ENCODE results near the gene SLC17A9. TPM values are rescaled to one million over a fixed set of nuclear protein-coding genes. Genes with fewer than 3 reads are reported as not detected.

Gene SLC17A9
- polyA plus RNA-seq, 1 donor, result 1.7 TPM

GRCh38 chr20:63005862-63006539 lies 53.5 kb downstream of the SLC17A9 start:
- DNase-seq, result no peak

GRCh38 chr20:63006540-63007359 lies 54.2 kb downstream of the SLC17A9 start, which contains the start of gene BHLHE23:
Gene BHLHE23, minus strand, starts transcription at chr20:63006964. Its CDS starts 190 bp downstream, at chr20:63006774.
- peak; percentile 46 for DNase-seq

DNA sequence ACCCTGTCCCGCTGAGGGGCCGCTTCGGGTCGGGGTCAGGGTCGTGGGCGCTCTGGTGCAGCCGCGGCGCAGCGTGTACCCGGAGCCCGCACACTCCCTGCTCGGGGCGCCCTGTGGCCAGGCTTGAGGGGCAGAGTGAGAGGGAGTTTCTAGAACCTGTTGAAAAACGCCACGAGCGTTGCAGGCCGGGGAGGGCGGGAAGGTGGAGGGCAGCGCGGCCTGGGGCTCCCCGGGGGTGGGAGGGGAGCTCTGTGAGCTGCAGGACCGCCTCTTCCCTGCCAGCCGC lies 54.8 kb downstream of the SLC17A9 start:
- DNase-seq, result no peak

- DNase-seq, result no peak
These were observed 55.4 kb downstream of the SLC17A9 start for GRCh38 chr20:63007646-63008488.

DNA sequence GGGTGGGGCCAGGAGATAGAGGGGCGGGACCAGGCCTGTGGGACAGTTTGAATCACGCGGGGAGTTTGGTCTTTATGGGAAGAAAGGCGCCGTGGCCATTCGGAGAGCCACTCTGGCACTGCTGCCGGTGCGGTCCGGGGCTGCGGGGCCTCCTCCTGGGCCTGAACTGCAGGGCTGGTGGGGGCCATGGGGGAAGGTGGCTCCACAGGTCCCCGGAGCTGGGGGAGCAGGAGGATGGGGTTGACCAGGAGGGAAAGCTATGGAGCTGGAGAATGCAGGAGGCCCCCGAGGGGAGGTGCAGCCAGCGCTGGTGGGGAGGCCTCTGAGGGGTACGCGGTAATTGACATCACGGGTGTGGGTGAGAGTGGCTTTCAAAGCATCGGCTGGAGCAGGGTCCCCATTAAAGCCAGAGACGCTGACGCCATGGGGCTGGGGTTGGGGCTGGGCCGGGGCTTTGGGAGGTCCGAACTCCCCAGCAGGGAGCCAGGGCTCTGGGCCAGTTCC lies 56.1 kb downstream of the SLC17A9 start:
- DNase-seq, result no peak

- peak; percentile 70 for DNase-seq
These were observed 56.8 kb downstream of the SLC17A9 start for GRCh38 chr20:63009045-63009961.

DNA sequence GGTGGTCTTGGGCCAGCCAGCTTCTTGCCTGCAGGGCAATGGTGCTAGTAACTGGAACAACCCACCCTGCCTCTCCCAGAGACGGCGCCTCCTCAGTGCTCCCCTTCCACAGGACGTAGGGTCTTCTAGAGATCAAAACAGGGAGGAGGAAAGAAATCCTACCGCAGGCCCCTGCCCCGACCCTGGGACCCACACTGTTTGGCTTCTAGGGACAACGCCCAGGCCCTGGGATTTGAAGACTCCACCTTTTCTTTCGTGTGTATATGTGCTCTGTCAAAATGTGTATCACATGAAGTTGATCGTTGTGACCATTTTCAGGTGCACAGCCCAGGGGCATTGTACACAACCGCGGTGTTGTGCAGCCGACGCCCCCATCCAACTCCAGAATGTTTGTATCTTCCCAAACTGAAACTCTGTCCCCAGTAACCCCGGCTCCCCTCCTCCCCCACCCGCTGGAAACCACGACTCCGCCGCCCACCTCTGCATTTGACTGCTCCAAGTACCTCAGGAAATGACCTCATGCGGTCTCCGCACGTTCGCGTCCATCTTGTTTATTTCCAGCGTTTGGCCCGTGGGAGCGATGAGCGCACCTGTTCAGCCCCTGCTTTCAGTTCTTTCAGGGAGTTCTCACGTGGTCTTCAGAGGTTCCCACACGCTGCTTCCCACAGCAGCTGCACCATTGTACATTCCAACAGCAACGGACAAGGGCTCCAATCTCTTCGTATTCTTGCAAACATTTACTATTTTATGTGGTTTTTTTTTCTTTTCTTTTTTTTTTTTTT lies 57.7 kb downstream of the SLC17A9 start:
- no peak for DNase-seq

- no peak for DNase-seq
These were observed 59.3 kb downstream of the SLC17A9 start for GRCh38 chr20:63011798-63012197.

- no peak for DNase-seq
These were observed 60.7 kb downstream of the SLC17A9 start for GRCh38 chr20:63013207-63013606.

DNA sequence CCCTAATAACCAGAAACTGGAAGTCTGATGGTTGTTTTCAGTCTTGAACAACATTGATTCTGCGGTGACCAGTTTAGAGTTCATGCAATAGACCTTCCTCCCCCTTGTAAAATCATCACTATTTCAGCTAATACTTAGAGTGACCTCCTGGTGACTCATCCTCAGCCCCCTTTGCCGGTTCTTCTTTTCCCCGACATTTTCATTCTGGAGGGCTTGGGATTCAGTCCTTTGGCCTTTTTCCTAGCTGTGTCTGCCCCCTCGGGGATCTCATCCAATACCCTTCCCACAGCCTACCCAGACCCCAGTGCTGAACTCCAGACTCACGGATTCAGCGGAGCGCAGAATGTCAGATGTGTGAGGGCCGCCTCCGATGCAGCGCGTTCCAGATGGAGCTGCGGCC lies 61.8 kb downstream of the SLC17A9 start:
- no peak for DNase-seq

- no peak for DNase-seq
These were observed 62.2 kb downstream of the SLC17A9 start for GRCh38 chr20:63014710-63015109.

DNA sequence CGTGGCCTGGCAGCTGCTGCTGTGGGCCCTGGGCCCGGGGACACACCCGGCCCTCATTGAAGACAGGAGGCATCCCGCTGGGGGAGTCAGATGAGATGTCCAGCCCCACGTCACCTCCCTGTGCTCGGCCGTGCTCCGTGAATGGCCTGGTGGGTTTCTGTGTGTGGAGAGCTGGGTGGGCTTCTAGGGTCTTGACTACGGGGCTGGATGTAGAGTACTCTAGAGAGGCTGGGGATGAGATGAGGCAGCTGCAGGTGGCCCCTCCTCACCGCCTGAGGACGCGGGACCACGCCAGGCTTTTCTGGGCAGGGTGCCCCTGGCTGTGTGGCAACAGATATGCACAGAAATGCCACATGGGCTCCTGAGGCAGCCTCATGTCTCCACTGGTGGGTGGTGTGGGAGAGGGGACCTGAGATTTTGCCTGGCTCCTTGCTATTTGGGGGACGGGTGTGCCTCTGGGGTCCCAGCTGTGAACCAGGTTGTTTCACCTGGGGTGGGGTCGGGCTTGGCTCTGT lies 62.7 kb downstream of the SLC17A9 start:
- DNase-seq, result no peak

DNA sequence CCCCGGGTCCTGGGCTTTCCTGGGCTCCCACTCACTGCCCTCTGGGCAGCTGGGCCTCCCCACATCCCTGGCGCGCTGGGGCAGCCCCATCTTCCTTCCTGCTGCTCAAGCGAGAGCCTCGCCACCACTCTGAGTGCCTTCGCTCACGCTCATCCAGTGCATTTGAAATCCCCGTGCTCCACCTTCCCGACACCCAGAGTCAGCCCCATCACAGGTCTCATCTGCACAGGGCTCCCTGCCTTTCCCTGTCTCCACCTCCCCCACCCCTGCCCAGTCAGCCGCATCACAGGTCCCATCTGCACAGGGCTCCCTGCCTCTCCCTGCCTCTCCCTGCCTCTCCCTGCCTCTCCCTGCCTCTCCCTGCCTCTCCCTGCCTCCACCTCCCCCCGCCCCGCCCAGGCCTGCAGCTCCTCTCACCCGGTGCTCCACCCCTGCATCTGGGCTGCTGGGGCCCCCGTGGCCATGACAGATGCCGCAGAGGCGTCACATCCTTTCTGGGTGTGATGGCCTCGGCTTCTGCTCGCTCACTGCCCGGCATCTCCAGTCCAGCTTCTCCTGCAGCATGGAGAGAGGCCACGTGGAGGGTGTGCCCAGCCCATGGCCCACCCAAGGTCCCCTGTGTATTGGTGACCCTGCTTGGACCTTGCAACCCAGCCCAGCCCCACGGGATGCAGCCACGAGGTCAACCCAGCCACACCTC lies 63.3 kb downstream of the SLC17A9 start:
- no peak for DNase-seq

DNA sequence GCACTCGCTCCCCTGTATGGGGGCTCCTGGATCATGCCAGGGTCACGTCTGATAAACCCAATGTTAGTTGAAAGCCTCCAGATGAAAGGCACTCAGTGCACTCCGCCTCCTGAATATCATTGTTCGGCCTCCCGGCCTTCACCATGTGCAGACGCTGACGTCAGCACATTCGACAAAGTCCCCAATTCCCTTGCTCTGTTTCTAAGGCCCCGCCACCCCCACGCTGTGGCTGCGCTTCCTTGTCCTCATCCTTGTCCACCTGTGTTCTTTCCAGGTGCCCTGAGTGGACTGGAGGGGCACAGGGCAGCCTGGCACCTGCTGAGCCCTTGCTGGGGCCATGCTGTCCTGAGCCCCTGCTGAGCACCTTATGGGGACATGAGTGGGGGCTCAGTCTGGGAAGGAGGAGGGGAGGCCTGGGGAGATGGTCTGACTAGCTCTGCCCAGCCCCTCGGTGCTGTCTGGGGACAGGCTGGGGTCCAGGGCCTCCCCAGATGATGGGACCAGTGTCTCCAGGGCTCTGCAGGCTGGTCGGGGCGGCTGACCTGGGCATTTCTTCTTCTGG lies 64.1 kb downstream of the SLC17A9 start:
- no peak for DNase-seq

DNA sequence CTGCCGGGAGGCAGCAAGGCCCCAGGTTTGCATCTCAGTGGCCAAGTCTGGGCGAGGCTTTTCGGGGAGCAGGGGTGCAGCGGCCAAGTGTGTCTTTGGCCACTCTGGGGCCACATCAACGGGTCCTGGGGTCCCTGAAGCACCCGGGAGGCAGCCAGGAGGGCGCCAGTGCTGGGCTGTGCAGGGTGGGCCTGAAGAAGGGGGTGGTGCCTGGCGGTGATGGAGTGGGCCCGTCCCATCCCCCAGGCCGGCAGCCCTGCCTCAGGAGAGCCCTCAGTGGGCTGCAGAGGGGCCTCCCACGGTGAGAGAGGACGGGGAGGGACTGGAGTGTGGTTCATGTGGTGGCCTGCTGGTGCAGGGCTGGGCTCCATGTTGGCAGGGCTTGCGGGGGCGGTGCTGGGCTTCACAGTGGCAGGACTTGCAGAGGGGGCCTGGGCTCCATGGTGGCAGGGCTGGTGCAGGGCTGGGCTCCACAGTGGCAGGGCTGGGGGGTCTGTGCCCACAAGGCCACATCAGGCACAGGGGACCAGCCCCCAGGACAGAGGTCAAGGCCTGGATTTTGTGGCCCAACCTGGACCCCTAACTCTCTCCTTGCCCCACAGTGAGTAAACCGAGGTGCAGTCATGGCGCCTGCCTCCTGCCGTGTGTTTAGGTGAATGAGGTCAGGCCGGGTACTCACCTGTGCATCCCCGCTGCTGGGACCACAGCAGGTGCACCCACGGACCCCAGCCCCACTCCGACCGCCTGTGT lies 64.7 kb downstream of the SLC17A9 start:
- no peak for DNase-seq

GRCh38 chr20:63017826-63018411 lies 65.4 kb downstream of the SLC17A9 start:
- no peak for DNase-seq

Measured in hindlimb muscle (tissue), 1 donor.